Right ventricle myocardium superior (tissue), 1 donor: Measurements from ENCODE around the gene CKB. TPM values are rescaled to one million over a fixed set of nuclear protein-coding genes. Genes with fewer than 3 reads are reported as not detected.

Experiments used
- ATAC-seq: fragments of 200-7000 bp; cut with Tn5 transposase; one replicate; pipeline ENCODE4 v1.9.1; 2020; ENCODE audit warnings: mild to moderate bottlenecking; ENCODE audit not compliant: poor library complexity
- DNase-seq: peaks from one replicate; pipeline ENCODE4 v3.0.0-alpha.2; 2020
- intact Hi-C: fragments of 100-400 bp; cut with DNase I; formaldehyde crosslinking; loops from one replicate; pipeline ENCODE4 v1.11.2; 2022
- total RNA-seq: library from RNA; stranded (reverse); fragmentation: NEBNext Ultra II Directional; extraction: Animal tissue kit (Norgen Biotek cat#: 25700); gene quantifications from one replicate; pipeline ENCODE4 v1.2.1, GENCODE V29; 2021
- donor health status: DM: no; HTN: yes; CAD: no; lungs with severe emphysema.

The CKB gene
- total RNA-seq, 1 donor from 2014 or later = 702 TPM

GRCh38 chr14:103476631-103477030 lies 46.0 kb downstream of the CKB start:
- intact Hi-C loops = no loop called here
- no peak for DNase-seq
- no peak for ATAC-seq

- intact Hi-C loops = no loop called here
- DNase-seq (no peak), ATAC-seq (no peak)
These were observed 46.6 kb downstream of the CKB start for GRCh38 chr14:103476065-103476464.

DNA sequence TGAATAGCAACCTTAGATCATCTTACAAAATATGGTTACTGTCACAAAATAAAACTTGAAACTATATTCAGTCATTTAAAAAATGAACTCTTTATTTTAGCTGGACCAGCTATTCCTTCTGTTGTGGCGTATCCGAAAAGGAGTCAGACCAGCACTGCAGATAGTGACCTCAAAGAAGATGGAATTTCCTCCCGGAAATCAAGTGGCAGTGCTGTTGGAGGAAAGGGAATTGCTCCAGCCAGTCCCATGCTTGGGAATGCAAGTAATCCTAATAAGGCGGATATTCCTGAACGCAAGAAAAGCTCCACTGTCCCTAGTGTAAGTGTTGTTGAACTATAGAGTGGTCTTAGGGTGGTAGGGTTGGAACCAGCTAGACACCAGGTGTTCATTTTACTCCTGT lies 47.7 kb downstream of the CKB start:
- intact Hi-C loops = no loop called here
- no peak for ATAC-seq
- no peak for DNase-seq

DNA sequence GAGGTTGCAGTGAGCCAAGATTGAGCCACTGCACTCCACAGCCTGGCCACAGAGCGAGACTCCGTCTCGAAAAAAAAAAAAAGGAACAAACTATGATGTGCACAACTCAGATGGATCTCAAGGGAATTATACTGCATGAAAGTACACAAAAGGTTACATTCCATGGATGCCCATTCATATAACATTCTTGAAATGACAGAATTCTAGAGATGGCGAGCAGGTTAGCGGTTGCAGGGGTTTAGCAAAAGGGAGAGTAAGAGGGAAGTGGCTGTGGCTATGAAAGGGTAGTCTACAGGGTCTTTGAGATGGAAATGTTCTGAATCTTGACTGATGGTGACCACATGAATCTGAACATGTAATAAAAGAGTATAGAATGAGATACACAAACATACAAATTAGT lies 49.7 kb downstream of the CKB start:
- ATAC-seq (no peak), DNase-seq (no peak)
- intact Hi-C loops = no loop called here

Other genes with a start within 250 kb of the CKB start
- gene EIF5, start 188.6 kb downstream of the CKB start, total RNA-seq = 234 TPM
- gene MARK3, start 137.4 kb downstream of the CKB start, total RNA-seq = 137 TPM
- gene TRMT61A, start 6.4 kb upstream of the CKB start, total RNA-seq = 5.0 TPM
- 14.3 TPM for gene BAG5, start 39.8 kb upstream of the CKB start, total RNA-seq
- 60.6 TPM for gene COA8, start 40.1 kb upstream of the CKB start, total RNA-seq
- gene KLC1, start 106.4 kb upstream of the CKB start, total RNA-seq = 152 TPM
- gene XRCC3, start 192.6 kb upstream of the CKB start, total RNA-seq = 2.6 TPM
- gene ZFYVE21, start 193.0 kb upstream of the CKB start, total RNA-seq = 46.2 TPM